Large intestine (tissue), 3 donors: ENCODE results near the gene REM2. TPM values are rescaled to one million over a fixed set of nuclear protein-coding genes. Genes with fewer than 3 reads are reported as not detected.
A peak's percentile ranks its signal among the peaks of the same experiment; 100 is the strongest.

Experiments used
- DNase-seq, 2 donors: peaks; one replicate each; pipeline versions ENCODE4 v3.0.0 to v3.0.0-alpha.2; 2013
- H3K27ac ChIP-seq: one replicate; pipeline ENCODE4 v1.5.1; 2013; ENCODE audit warnings: low read length
- H3K27me3 ChIP-seq: 2 replicates; pipeline ENCODE4 v1.6.1; 2013; ENCODE audit warnings: low read length; ENCODE audit not compliant: control insufficient read depth, insufficient read depth
- H3K36me3 ChIP-seq: 2 replicates; pipeline ENCODE4 v1.6.1; 2013; ENCODE audit warnings: low read length; ENCODE audit not compliant: control insufficient read depth, insufficient read depth
- H3K4me1 ChIP-seq: one replicate; pipeline ENCODE4 v1.6.1; 2013; ENCODE audit warnings: low read length; ENCODE audit not compliant: control insufficient read depth, insufficient read depth
- H3K4me3 ChIP-seq: one replicate; pipeline ENCODE4 v1.5.1; 2013; ENCODE audit warnings: low read length
- H3K9me3 ChIP-seq: one replicate; pipeline ENCODE4 v1.6.1; 2013; ENCODE audit warnings: mild to moderate bottlenecking, low read depth, low read length, moderate library complexity; ENCODE audit not compliant: control insufficient read depth
- WGBS: methylation state at CpG from one replicate; pipeline ENCODE4 v1.1.5; 2013; ENCODE audit warnings: low lambda C conversion rate; ENCODE audit not compliant: insufficient coverage; 5-methylcytosine and 5-hydroxymethylcytosine counted together
- polyA plus RNA-seq: library from polyadenylated mRNA; unstranded; fragments of 120-200 nt; gene quantifications from one replicate; pipeline ENCODE4 v1.2.1, GENCODE V29; 2013

The REM2 gene
- polyA plus RNA-seq, 1 donor = 0.72 TPM

GRCh38 chr14:22929104-22929960 is 46.3 kb downstream of the REM2 start, which contains the start of gene PRMT5:
Gene PRMT5, minus strand, starts transcription at chr14:22929376. Its CDS starts 15 bp downstream, at chr14:22929361.
- no peaks in the 10 kb centered on the region for H3K27me3 ChIP-seq
- DNase-seq = peak; percentile 100
- H3K4me1 ChIP-seq = peaks cover 6% of the 10 kb centered on the region
- no CpG with 5 or more reads among the region's 51 CpGs for WGBS
- peaks cover 22% of the 10 kb centered on the region for H3K36me3 ChIP-seq
- no peaks in the 10 kb centered on the region for H3K9me3 ChIP-seq
- peak within 1 kb of the TSS; percentile 89 for H3K4me3 ChIP-seq
- peak within 1 kb of the TSS; percentile 88 for H3K27ac ChIP-seq

DNA sequence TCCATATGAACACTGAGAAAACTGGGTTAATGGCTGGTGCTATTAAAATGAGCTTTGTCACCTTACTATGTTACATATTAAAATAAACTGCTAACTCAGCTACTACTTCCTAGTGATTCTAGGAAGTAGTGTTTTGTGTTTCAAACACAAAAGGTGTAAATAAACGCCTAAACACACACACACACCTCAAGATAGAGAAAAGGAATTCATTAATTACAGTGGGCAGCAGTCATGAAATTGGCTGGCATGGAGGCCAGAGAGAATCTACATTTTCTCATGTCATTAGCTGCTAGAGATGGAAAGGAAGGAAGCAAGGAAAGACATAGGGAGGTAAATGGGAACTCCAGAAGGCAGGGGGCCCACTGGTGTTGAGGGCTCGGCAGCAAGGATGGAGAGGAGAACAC is 46.9 kb downstream of the REM2 start:
- Histone ChIP-seq H3K36me3 (peaks cover 16% of the 10 kb centered on the region), H3K4me1 (peaks cover 6% of the 10 kb centered on the region), H3K27ac (peak overlapping the region; percentile 88), H3K27me3 (no peaks in the 10 kb centered on the region), H3K9me3 (no peaks in the 10 kb centered on the region), H3K4me3 (peak overlapping the region; percentile 53)
- no peak for DNase-seq
- WGBS = 0% methylated on average over 1 of the region's 2 CpGs

- no peak for DNase-seq
- H3K4me3 ChIP-seq = no peak overlapping the region
- H3K9me3 ChIP-seq = no peaks in the 10 kb centered on the region
- peaks cover 2% of the 10 kb centered on the region for H3K36me3 ChIP-seq
- no peak overlapping the region for H3K27ac ChIP-seq
- WGBS = no CpG with 5 or more reads among the region's 3 CpGs
- no peaks in the 10 kb centered on the region for H3K27me3 ChIP-seq
- H3K4me1 ChIP-seq = no peaks in the 10 kb centered on the region
Measured at GRCh38 chr14:22932146-22932545, 49.1 kb downstream of the REM2 start.

DNA sequence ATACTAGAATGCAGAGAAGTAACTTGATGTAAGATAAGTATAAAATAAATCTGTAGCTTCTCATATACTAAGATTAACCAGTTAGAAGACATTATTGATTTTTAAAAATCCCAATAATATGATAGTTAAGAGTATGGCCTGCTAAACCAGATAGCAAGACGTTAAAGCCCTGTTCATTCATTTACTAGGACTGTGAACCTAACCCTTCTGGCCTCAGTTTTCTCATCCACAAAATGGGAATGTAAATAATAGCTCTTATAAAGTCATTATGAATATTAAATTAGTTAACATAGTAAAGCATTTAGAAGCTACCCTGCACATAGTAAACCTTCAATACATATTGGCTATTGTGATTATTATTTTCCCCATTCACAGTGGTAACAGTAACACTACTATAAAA is 52.1 kb downstream of the REM2 start:
- no CpG with 5 or more reads among the region's 1 CpG for WGBS
- Histone ChIP-seq H3K36me3 (no peaks in the 10 kb centered on the region), H3K9me3 (no peaks in the 10 kb centered on the region), H3K4me3 (no peak overlapping the region), H3K4me1 (no peaks in the 10 kb centered on the region), H3K27me3 (no peaks in the 10 kb centered on the region), H3K27ac (no peak overlapping the region)
- no peak for DNase-seq

Other genes with a start within 250 kb of the REM2 start
- gene OR6J1, start 238.9 kb upstream of the REM2 start, polyA plus RNA-seq = not detected
- gene OXA1L, start 116.5 kb upstream of the REM2 start, polyA plus RNA-seq = 123 TPM
- gene SLC7A7, start 67.8 kb upstream of the REM2 start, polyA plus RNA-seq = 660 TPM
- 115 TPM for gene MRPL52, start 53.3 kb upstream of the REM2 start, polyA plus RNA-seq
- gene MMP14, start 46.6 kb upstream of the REM2 start, polyA plus RNA-seq = 108 TPM
- 92.8 TPM for gene LRP10, start 11.5 kb upstream of the REM2 start, polyA plus RNA-seq
- gene RBM23, start 35.9 kb downstream of the REM2 start, polyA plus RNA-seq = 81.9 TPM
- gene PRMT5, start 46.2 kb downstream of the REM2 start, polyA plus RNA-seq = 65.2 TPM
- 45.8 TPM for gene HAUS4, start 73.9 kb downstream of the REM2 start, polyA plus RNA-seq
- 22.0 TPM for gene AJUBA, start 99.3 kb downstream of the REM2 start, polyA plus RNA-seq
- 15.1 TPM for gene C14orf93, start 126.9 kb downstream of the REM2 start, polyA plus RNA-seq
- 112 TPM for gene PSMB5, start 151.7 kb downstream of the REM2 start, polyA plus RNA-seq
- not detected for gene PSMB11, start 159.0 kb downstream of the REM2 start, polyA plus RNA-seq
- gene CDH24, start 174.3 kb downstream of the REM2 start, polyA plus RNA-seq = 10.5 TPM
- 225 TPM for gene ACIN1, start 211.9 kb downstream of the REM2 start, polyA plus RNA-seq
- gene C14orf119, start 212.3 kb downstream of the REM2 start, polyA plus RNA-seq = 60.9 TPM
- gene CIROP, start 221.8 kb downstream of the REM2 start, polyA plus RNA-seq = 0.01 TPM
- 0.07 TPM for gene CEBPE, start 236.0 kb downstream of the REM2 start, polyA plus RNA-seq